ENCODE measurements around the gene SIGLEC12.

The SIGLEC12 gene

DNA sequence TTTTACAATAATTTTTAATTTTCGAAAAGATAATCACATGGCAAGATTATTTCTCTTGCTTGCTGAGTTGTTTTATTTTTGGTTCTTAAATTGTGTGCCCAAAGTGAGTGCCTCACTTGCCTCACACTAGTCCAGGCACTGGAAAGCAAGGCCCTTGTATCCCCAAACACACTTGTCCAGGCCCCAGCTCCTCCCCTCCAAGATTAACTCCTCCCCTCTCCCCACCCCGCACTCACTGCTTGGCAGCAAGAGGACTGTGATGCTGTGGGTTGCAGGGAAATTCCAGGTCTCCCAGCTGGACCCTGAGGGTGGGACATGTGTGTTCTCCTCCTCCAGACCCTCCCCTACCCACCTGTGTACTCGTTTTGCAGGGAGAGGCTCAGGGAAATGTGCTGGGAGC lies 3.9 kb downstream of the SIGLEC12 start:
- no peak for TF ChIP-seq CTCF (conservative IDR thresholded peaks at IDR 0.05; ENCODE audit: low read length)
- H3K4me3 ChIP-seq (ENCODE audit: low read length) = no peak overlapping the region
- no peak for DNase-seq (ENCODE audit: low read depth)

DNA sequence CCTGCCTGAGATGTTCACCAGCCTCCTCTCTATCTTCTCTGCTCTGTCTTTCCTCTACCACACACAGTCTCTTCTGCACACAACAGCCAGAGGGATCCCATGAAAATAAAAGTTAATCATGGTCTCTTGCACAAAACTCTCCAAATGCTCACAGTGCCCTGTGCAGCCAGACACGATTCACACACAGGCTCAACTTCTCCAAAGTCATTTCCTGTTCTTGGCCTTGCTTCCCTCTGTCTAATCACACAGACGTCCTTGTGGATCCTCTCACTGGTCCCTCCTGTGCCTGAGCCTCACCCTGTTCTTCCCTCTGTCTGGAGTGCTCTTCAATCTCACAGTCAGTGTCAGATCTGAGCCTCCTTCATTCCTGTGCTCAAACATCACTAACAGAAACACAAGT lies 7.8 kb downstream of the SIGLEC12 start:
- TF ChIP-seq CTCF (conservative IDR thresholded peaks at IDR 0.05; ENCODE audit: low read length) = no peak
- no peak for DNase-seq (ENCODE audit: low read depth)
- H3K4me3 ChIP-seq (ENCODE audit: low read length) = no peak overlapping the region

GRCh38 chr19:51491586-51491985 lies 10.0 kb downstream of the SIGLEC12 start:
- no peak for DNase-seq (ENCODE audit: low read depth)
- no peak for TF ChIP-seq CTCF (conservative IDR thresholded peaks at IDR 0.05; ENCODE audit: low read length)
- no peak overlapping the region for H3K4me3 ChIP-seq (ENCODE audit: low read length)

GRCh38 chr19:51490676-51491075 lies 10.9 kb downstream of the SIGLEC12 start:
- no peak for DNase-seq (ENCODE audit: low read depth)
- TF ChIP-seq CTCF (conservative IDR thresholded peaks at IDR 0.05; ENCODE audit: low read length) = no peak
- no peak overlapping the region for H3K4me3 ChIP-seq (ENCODE audit: low read length)

DNA sequence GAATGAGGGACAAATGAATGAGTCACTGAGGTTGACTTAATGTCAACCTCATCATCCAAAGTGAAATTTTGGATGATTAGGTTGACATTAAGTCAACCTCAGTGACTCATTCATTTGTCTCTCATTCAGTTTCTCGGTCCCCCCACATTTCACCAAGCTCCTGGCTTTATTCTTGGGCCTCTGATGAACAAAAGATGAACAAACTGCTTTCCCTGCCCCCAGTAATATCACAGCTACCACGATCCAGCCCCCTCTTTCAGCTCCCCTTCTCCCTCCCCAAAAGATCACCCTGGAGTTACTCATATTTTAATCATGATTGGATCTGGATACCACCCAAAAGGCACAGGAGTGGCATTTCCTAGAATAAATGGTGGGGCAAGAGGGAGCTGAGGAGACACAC lies 12.5 kb downstream of the SIGLEC12 start:
- TF ChIP-seq CTCF (conservative IDR thresholded peaks at IDR 0.05; ENCODE audit: low read length) = no peak
- no peak for DNase-seq (ENCODE audit: low read depth)
- H3K4me3 ChIP-seq (ENCODE audit: low read length) = no peak overlapping the region

DNA sequence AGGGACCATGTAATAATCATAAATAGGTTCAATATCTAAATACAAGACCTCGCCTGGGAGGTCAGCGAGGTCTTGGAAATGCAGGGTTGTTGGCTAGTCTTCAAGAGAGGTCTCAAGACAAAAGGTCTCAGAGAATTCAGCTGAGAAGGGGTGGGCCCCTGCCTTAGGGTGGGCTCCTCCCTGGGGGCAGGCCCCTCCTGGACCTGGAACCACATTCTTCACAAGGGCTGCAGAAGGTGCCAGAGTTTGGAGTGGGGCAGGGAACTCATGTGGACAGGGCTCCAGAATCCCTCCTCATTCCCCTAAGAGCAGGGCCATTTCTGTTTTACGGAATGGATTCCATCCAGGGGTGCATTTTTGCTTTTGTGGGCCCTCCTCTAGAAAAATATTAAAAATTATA lies 13.1 kb downstream of the SIGLEC12 start:
- no peak for DNase-seq (ENCODE audit: low read depth)
- no peak for TF ChIP-seq CTCF (conservative IDR thresholded peaks at IDR 0.05; ENCODE audit: low read length)
- H3K4me3 ChIP-seq (ENCODE audit: low read length) = no peak overlapping the region

DNA sequence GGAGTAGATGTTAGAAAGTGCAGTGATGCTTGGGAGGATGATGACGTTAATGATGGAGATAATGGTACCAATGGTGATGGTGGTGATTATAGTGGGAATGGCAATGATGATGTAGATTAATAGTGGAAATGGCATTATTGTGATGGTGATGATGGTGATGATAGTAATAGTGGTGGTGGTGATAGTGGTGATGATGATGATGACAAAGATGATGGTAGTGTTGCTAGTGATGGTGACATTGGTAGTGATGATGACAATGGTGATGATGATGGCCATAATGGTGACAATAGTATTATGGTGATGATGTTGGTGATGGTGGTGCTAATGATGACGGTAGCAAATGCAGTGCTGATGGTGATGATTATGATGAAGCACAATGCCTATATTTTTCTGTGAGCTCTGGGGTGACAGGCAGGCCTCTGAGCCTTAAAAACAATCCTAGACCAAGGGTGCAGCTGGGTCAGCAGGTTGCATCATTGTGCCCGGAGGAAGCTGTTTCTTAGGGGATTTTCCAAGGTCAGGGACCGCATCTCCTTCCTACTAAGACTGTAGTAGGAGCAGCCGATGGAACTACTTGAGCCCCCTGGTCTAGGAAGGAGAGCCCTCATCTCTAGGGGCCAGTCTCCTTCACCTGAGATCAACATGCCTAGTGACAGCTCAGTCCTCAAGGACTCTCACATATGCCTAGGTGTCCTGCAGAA lies 15.5 kb downstream of the SIGLEC12 start:
- H3K4me3 ChIP-seq (ENCODE audit: low read length) = no peak overlapping the region
- no peak for DNase-seq (ENCODE audit: low read depth)
- TF ChIP-seq CTCF (conservative IDR thresholded peaks at IDR 0.05; ENCODE audit: low read length) = no peak
